Keratinocyte (primary cell): Measurements from ENCODE around the gene ATP6V0B. TPM values are rescaled to one million over a fixed set of nuclear protein-coding genes. Genes with fewer than 3 reads are reported as not detected.
A peak's percentile ranks its signal among the peaks of the same experiment; 100 is the strongest.

Source experiments
- DNase-seq: peaks from one replicate; pipeline ENCODE4 v3.0.0-alpha.2; 2011; ENCODE audit warnings: low read depth, missing footprints, low spot score
- FAIRE-seq: peaks from 2 replicates; lab custom pipeline; 2011; peaks lifted over from hg19 to GRCh38; lab: Jason Lieb, UNC
- H2AFZ ChIP-seq: 2 replicates; pipeline ENCODE4 v1.6.0; 2012; ENCODE audit warnings: low read length, control low read depth, inconsistent platforms; ENCODE audit not compliant: control insufficient read depth
- H3K27ac ChIP-seq: 2 replicates; pipeline ENCODE4 v1.5.1; 2011; ENCODE audit warnings: low read length; ENCODE audit not compliant: control insufficient read depth, insufficient read depth
- H3K27me3 ChIP-seq: 3 replicates; pipeline ENCODE4 v1.6.0; 2011; ENCODE audit warnings: low read length; ENCODE audit not compliant: control insufficient read depth, insufficient read depth; ENCODE audit errors: extremely low read depth
- H3K36me3 ChIP-seq, 2 experiments: 2 replicates in 1 of 2; 3 replicates in 1 of 2; pipeline ENCODE4 v1.5.1; 2011; ENCODE audit warnings: low read length in 2 of 2, mild to moderate bottlenecking in 1 of 2; ENCODE audit not compliant: control insufficient read depth in 2 of 2, insufficient read depth in 2 of 2; ENCODE audit errors: extremely low read depth in 1 of 2
- H3K4me1 ChIP-seq: 3 replicates; pipeline ENCODE4 v1.5.1; 2011; ENCODE audit warnings: low read length; ENCODE audit not compliant: control insufficient read depth, insufficient read depth; ENCODE audit errors: extremely low read depth
- H3K4me2 ChIP-seq: 3 replicates; pipeline ENCODE4 v1.6.0; 2011; ENCODE audit warnings: low read depth, low read length; ENCODE audit not compliant: control insufficient read depth, insufficient read depth; ENCODE audit errors: extremely low read depth
- H3K4me3 ChIP-seq, 3 experiments: fragments of 200-600 bp in 1 of 3; sonication (generic) in 1 of 3; 2 replicates in 2 of 3; 3 replicates in 1 of 3; pipeline ENCODE4 v1.5.1; 2011 to 2016; ENCODE audit warnings: low read length in 3 of 3, mild to moderate bottlenecking in 3 of 3, control low read depth in 2 of 3, inconsistent platforms in 1 of 3, low read depth in 1 of 3, mixed read lengths in 1 of 3, mixed run types in 1 of 3, moderate library complexity in 1 of 3; ENCODE audit not compliant: control insufficient read depth in 2 of 3, insufficient read depth in 2 of 3; ENCODE audit errors: extremely low read depth in 1 of 3
- H3K79me2 ChIP-seq: 2 replicates; pipeline ENCODE4 v1.6.0; 2012; ENCODE audit warnings: low read length; ENCODE audit not compliant: control insufficient read depth, insufficient read depth
- H3K9ac ChIP-seq: 3 replicates; pipeline ENCODE4 v1.6.0; 2011; ENCODE audit warnings: low read length; ENCODE audit not compliant: control insufficient read depth, insufficient read depth; ENCODE audit errors: extremely low read depth
- H3K9me1 ChIP-seq: 3 replicates; pipeline ENCODE4 v1.6.0; 2011; ENCODE audit warnings: low read length; ENCODE audit not compliant: control insufficient read depth, insufficient read depth; ENCODE audit errors: extremely low read depth
- H3K9me3 ChIP-seq: 2 replicates; pipeline ENCODE4 v1.5.1; 2012; ENCODE audit warnings: low read depth, low read length; ENCODE audit not compliant: control insufficient read depth
- H4K20me1 ChIP-seq: 3 replicates; pipeline ENCODE4 v1.6.0; 2011; ENCODE audit warnings: low read length; ENCODE audit not compliant: control insufficient read depth, insufficient read depth; ENCODE audit errors: extremely low read depth
- EZH2 ChIP-seq: IDR thresholded peaks from one replicate; pipeline ENCODE4 v1.6.1; 2012; ENCODE audit warnings: inconsistent platforms, mild to moderate bottlenecking, low read length, moderate library complexity
- dilution Hi-C: fragments of 300-500 bp; cut with MboI; formaldehyde crosslinking; loops from one replicate; pipeline ENCODE4 v1.7.0; 2020; ENCODE audit warnings: low sequenced_read_pairs; ENCODE audit not compliant: extremely low pct_ligation_motif_present
- polyA plus RNA-seq, 5 experiments: library from polyadenylated mRNA; depleted of rRNA in 3 of 5; stranded (reverse) in 3 of 5; stranded (forward) in 1 of 5; unstranded in 1 of 5; fragments of >200 nt; gene quantifications; 1 replicate in 1 of 5; 2 replicates in 3 of 5; 3 replicates in 1 of 5; pipeline versions ENCODE4 v1.2.1 to v1.2.3, GENCODE V29; 2011 to 2012; ENCODE audit warnings: missing spikeins in 2 of 5, low read depth in 1 of 5, low replicate concordance in 1 of 5
- TF ChIP-seq, protein P1 (sequence below), 3 experiments: IDR thresholded peaks in 1 of 3; conservative IDR thresholded peaks in 1 of 3; optimal IDR thresholded peaks in 1 of 3; 2 replicates in 2 of 3; 3 replicates in 1 of 3; pipeline versions ENCODE3 to v1.5.1; 2011; ENCODE audit warnings: low read length in 3 of 3, mild to moderate bottlenecking in 3 of 3, moderate library complexity in 2 of 3, control low read depth in 1 of 3, inconsistent platforms in 1 of 3; ENCODE audit not compliant: insufficient read depth in 2 of 3; ENCODE audit errors: extremely low read depth in 1 of 3

The ATP6V0B gene
- polyA plus RNA-seq, 1 donor (not counting 4 experiments of a cell fraction or from before 2014, with no cell fraction given), result 195 TPM

DNA sequence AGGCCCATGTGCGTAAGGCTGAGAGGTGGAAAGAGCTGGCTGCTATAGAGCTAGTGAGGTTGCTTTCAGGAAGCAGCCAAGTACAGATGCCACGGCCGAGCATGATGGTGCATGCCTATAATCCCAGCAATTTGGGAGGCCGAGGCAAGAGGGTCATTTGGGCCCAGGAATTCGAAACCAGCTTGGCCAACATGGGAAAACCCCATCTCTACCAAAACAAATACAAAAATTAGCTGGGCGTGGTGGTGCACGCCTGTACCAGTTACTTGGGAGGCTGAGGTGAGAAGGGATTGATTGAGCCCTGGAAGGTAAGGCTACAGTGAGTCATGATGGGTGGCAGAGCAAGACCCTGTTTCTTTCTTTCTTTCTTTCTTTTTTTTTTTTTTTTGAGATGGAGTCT lies 19.3 kb downstream of the ATP6V0B start:
- dilution Hi-C loops, result no loop called here
- Histone ChIP-seq H4K20me1 (no peaks in the 10 kb centered on the region), H3K27me3 (no peaks in the 10 kb centered on the region), H2AFZ (no peak overlapping the region), H3K4me3 (no peak overlapping the region), H3K79me2 (no peaks in the 10 kb centered on the region), H3K4me1 (peaks cover 23% of the 10 kb centered on the region), H3K4me2 (no peak overlapping the region), H3K27ac (no peak overlapping the region), H3K9me3 (no peaks in the 10 kb centered on the region), H3K9ac (no peak overlapping the region), H3K9me1 (no peaks in the 10 kb centered on the region), H3K36me3 (peaks cover 0 to 2% of the 10 kb centered on the region in 2 experiments)
- DNase-seq (no peak), FAIRE-seq (no peak)
- TF ChIP-seq, protein P1, sequence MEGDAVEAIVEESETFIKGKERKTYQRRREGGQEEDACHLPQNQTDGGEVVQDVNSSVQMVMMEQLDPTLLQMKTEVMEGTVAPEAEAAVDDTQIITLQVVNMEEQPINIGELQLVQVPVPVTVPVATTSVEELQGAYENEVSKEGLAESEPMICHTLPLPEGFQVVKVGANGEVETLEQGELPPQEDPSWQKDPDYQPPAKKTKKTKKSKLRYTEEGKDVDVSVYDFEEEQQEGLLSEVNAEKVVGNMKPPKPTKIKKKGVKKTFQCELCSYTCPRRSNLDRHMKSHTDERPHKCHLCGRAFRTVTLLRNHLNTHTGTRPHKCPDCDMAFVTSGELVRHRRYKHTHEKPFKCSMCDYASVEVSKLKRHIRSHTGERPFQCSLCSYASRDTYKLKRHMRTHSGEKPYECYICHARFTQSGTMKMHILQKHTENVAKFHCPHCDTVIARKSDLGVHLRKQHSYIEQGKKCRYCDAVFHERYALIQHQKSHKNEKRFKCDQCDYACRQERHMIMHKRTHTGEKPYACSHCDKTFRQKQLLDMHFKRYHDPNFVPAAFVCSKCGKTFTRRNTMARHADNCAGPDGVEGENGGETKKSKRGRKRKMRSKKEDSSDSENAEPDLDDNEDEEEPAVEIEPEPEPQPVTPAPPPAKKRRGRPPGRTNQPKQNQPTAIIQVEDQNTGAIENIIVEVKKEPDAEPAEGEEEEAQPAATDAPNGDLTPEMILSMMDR (optimal IDR thresholded peaks at IDR 0.05 in 1 of 3, IDR thresholded peaks at IDR 0.05 in 1 of 3, conservative IDR thresholded peaks at IDR 0.05 in 1 of 3; ENCODE audit: extremely low read depth in 1 of 3, insufficient read depth in 2 of 3, low read length in 3 of 3), result no peak
- TF ChIP-seq EZH2, result no peak

DNA sequence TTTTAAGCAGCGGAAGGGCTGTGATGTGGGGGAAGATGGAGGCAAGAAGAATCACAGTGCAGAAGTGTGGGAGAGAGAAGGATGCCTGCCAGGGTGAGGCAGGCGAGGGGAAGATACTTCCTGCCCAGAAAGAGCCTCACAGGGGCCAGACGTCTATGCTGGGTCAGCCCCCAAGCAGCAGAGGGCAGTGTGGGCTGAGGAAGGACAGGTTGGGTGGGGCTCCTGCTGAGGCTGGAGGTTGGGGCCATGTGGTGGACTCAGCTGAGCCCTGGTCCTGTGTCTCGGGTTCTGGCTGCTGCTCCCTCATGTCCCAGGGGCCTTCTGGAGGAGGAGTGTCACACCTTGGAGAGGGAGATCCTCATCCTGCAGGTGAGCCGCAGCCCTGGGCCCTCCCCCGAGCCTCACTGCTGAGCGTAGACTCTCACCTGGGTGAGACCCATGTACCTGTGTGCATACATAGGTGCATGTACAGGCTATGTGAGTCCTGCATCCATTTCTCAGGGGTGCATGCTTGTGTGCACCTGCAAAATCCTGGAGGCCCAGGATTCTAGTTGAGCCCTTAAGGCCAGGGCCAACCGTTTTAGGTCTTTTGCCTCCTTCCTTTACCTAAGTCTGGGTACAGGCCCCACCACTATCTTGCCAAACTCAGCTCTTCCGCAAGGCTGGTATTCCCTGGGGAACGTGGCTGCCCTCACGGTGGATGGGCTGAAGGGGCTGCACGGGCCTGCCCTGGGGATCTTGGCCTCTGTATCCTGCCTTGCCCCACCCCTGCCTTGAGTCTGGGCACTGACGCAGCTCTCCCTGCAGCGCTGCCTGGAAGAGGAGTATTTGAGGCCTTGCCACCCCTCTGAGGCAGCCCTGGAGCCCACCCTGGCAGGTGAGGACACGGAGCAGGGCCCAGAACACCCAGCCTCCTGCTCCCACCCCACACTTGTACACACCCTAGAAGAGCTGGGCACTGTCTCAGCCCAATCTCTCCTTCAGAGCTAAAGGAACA lies 20.3 kb downstream of the ATP6V0B start:
- Histone ChIP-seq H3K4me2 (no peak overlapping the region), H3K36me3 (peaks cover 2 to 3% of the 10 kb centered on the region in 2 experiments), H3K27ac (no peak overlapping the region), H3K4me1 (peaks cover 23% of the 10 kb centered on the region), H3K27me3 (no peaks in the 10 kb centered on the region), H3K9ac (no peak overlapping the region), H3K4me3 (no peak overlapping the region), H3K79me2 (no peaks in the 10 kb centered on the region), H3K9me1 (no peaks in the 10 kb centered on the region), H3K9me3 (no peaks in the 10 kb centered on the region), H4K20me1 (no peaks in the 10 kb centered on the region), H2AFZ (no peak overlapping the region)
- dilution Hi-C loops, result no loop called here
- no peak for TF ChIP-seq EZH2
- TF ChIP-seq, protein P1 (optimal IDR thresholded peaks at IDR 0.05 in 1 of 3, IDR thresholded peaks at IDR 0.05 in 1 of 3, conservative IDR thresholded peaks at IDR 0.05 in 1 of 3; ENCODE audit: extremely low read depth in 1 of 3, insufficient read depth in 2 of 3, low read length in 3 of 3), result peak; percentile 19 to 59 (median 32)
- no peak for FAIRE-seq
- no peak for DNase-seq
